PC-9 (cell line): ENCODE data around the gene PPAT.

Experiments
- CTCF ChIP-seq: fragments of 200-600 bp; sonication (generic); conservative IDR thresholded peaks from 2 replicates; pipeline ENCODE4 v1.6.1; 2017; ENCODE audit warnings: mixed run types, antibody characterized with exemption, mild to moderate bottlenecking, moderate library complexity
- EZH2 ChIP-seq: fragments of 200-600 bp; sonication (generic); IDR thresholded peaks from 2 replicates; pipeline ENCODE4 v1.8.0; 2017; ENCODE audit warnings: antibody characterized with exemption, low read depth

GRCh38 chr4:56465599-56466295 lies 30.3 kb upstream of the PPAT start:
- TF ChIP-seq CTCF (no peak), EZH2 (no peak)
